WTC11 (cell line): ENCODE data around the gene RYR1. TPM values are rescaled to one million over a fixed set of nuclear protein-coding genes. Genes with fewer than 3 reads are reported as not detected.

Experiments
- ATAC-seq: fragments of 200-7000 bp; cut with Tn5 transposase; 2 replicates; pipeline ENCODE4 v1.10.0; 2021; ENCODE audit warnings: mild to moderate bottlenecking, moderate library complexity
- CTCF ChIA-PET: fragments of 300-600 bp; sonication (Branson Sonifier 250); formaldehyde crosslinking; loops from one replicate; lab custom pipeline; 2021; ENCODE audit warnings: antibody characterized with exemption; lab: Charles Lee
- POLR2A ChIA-PET: fragments of 350-600 bp; sonication (Branson Sonifier 250); formaldehyde crosslinking; loops from one replicate; lab custom pipeline; 2021; ENCODE audit warnings: antibody characterized with exemption; lab: Charles Lee
- DNase-seq: peaks from one replicate; pipeline ENCODE4 v3.0.0; 2021; ENCODE audit warnings: low spot score
- H3K27ac Mint-ChIP-seq: 2 replicates; pipeline ENCODE4 v1.8.0; 2021; ENCODE audit warnings: mixed read lengths
- H3K27me3 Mint-ChIP-seq: 2 replicates; pipeline ENCODE4 v1.8.0; 2021; ENCODE audit warnings: low read depth, mild to moderate bottlenecking, moderate library complexity, mixed read lengths
- H3K36me3 Mint-ChIP-seq: 2 replicates; pipeline ENCODE4 v1.8.0; 2021; ENCODE audit warnings: mixed read lengths
- H3K4me1 Mint-ChIP-seq: 2 replicates; pipeline ENCODE4 v1.8.0; 2022; ENCODE audit warnings: mixed read lengths
- H3K4me3 Mint-ChIP-seq: 2 replicates; pipeline ENCODE4 v1.8.0; 2021; ENCODE audit warnings: mild to moderate bottlenecking, moderate library complexity, mixed read lengths
- H3K9me3 Mint-ChIP-seq: 2 replicates; pipeline ENCODE4 v1.8.0; 2021; ENCODE audit warnings: mixed read lengths
- AFF4 ChIP-seq: sonication (generic); formaldehyde crosslinking; IDR thresholded peaks from 2 replicates; pipeline ENCODE4 v1.8.1; 2023; ENCODE audit warnings: mild to moderate bottlenecking, missing genetic modification reagents, borderline replicate concordance
- E2F1 ChIP-seq: sonication (generic); formaldehyde crosslinking; IDR thresholded peaks from 2 replicates; pipeline ENCODE4 v1.8.0; 2022; ENCODE audit warnings: mild to moderate bottlenecking, missing genetic modification reagents
- E2F4 ChIP-seq: sonication (generic); formaldehyde crosslinking; IDR thresholded peaks from 2 replicates; pipeline ENCODE4 v1.8.1; 2022; ENCODE audit warnings: low read depth, mild to moderate bottlenecking, moderate library complexity, missing genetic modification reagents, borderline replicate concordance
- E2F5 ChIP-seq: sonication (generic); formaldehyde crosslinking; IDR thresholded peaks from 2 replicates; pipeline ENCODE4 v1.8.1; 2022; ENCODE audit warnings: mild to moderate bottlenecking, moderate library complexity, missing genetic modification reagents
- ESRRA ChIP-seq: sonication (generic); formaldehyde crosslinking; IDR thresholded peaks from 2 replicates; pipeline ENCODE4 v1.8.1; 2022; ENCODE audit warnings: mild to moderate bottlenecking, missing genetic modification reagents, borderline replicate concordance
- GRHL2 ChIP-seq: fragments of 250-450 bp; sonication (Bioruptor Pico); IDR thresholded peaks from 2 replicates; pipeline ENCODE4 v1.8.0; 2022; ENCODE audit warnings: mild to moderate bottlenecking, moderate library complexity; ENCODE audit not compliant: insufficient replicate concordance, severe bottlenecking
- IRF1 ChIP-seq: sonication (generic); formaldehyde crosslinking; IDR thresholded peaks from 2 replicates; pipeline ENCODE4 v1.8.0; 2023; ENCODE audit warnings: missing genetic modification reagents
- NR2C2 ChIP-seq: sonication (generic); formaldehyde crosslinking; IDR thresholded peaks from 2 replicates; pipeline ENCODE4 v1.8.0; 2022; ENCODE audit warnings: mild to moderate bottlenecking, missing genetic modification reagents
- PRDM15 ChIP-seq: sonication (generic); formaldehyde crosslinking; IDR thresholded peaks from 2 replicates; pipeline ENCODE4 v1.8.0; 2022; ENCODE audit warnings: missing genetic modification reagents
- RELA ChIP-seq: sonication (generic); formaldehyde crosslinking; IDR thresholded peaks from 2 replicates; pipeline ENCODE4 v1.8.1; 2022; ENCODE audit warnings: missing genetic modification reagents, mild to moderate bottlenecking, borderline replicate concordance
- TEAD4 ChIP-seq: sonication (generic); formaldehyde crosslinking; IDR thresholded peaks from 2 replicates; pipeline ENCODE4 v1.8.0; 2022; ENCODE audit warnings: mild to moderate bottlenecking, missing genetic modification reagents
- TP53 ChIP-seq: sonication (generic); formaldehyde crosslinking; IDR thresholded peaks from 2 replicates; pipeline ENCODE4 v1.8.1; 2023; ENCODE audit warnings: mild to moderate bottlenecking, missing genetic modification reagents
- ZBTB21 ChIP-seq: sonication (generic); formaldehyde crosslinking; IDR thresholded peaks from 2 replicates; pipeline ENCODE4 v1.8.1; 2023; ENCODE audit warnings: mild to moderate bottlenecking, missing genetic modification reagents, borderline replicate concordance
- ZNF232 ChIP-seq: sonication (generic); formaldehyde crosslinking; IDR thresholded peaks from 2 replicates; pipeline ENCODE4 v1.8.0; 2022; ENCODE audit warnings: mild to moderate bottlenecking, missing genetic modification reagents
- total RNA-seq: library from RNA; stranded (reverse); gene quantifications from 3 replicates; pipeline ENCODE4 v1.2.3, GENCODE V29; 2021
- TF ChIP-seq, protein P1 (sequence below): fragments of 250-450 bp; sonication (Bioruptor Pico); IDR thresholded peaks from 2 replicates; pipeline ENCODE4 v1.8.0; 2021; ENCODE audit warnings: mild to moderate bottlenecking
- TF ChIP-seq, protein P2 (sequence below): sonication (generic); formaldehyde crosslinking; IDR thresholded peaks from 2 replicates; pipeline ENCODE4 v1.8.0; 2022; ENCODE audit warnings: mild to moderate bottlenecking, missing genetic modification reagents

The RYR1 gene
- total RNA-seq, 1 experiment from 2014 or later, result 24.2 TPM

DNA sequence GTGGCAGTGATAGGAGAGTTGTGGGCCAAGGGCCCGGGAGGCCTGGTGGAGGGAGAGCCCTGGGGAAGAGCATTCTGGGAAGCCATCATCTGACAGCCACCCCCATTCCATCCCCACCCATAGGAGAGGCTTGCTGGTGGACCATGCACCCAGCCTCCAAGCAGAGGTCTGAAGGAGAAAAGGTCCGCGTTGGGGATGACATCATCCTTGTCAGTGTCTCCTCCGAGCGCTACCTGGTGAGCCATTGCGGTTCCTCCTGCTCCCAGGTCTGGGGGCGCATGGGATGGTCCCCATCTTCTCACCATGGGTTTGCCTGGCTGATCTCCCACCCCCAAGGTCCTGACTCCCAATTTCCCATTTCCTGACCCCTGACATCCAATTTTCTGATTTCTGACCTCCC lies 10.5 kb downstream of the RYR1 start:
- Mint-ChIP-seq H3K4me3 (no peak overlapping the region), H3K4me1 (peaks cover 13% of the 10 kb centered on the region), H3K27ac (no peak overlapping the region), H3K36me3 (peaks cover 33% of the 10 kb centered on the region), H3K9me3 (no peaks in the 10 kb centered on the region), H3K27me3 (no peaks in the 10 kb centered on the region)
- DNase-seq (no peak), ATAC-seq (no peak)
- TF ChIP-seq ZBTB21 (CRISPR knock-in tag) (no peak), PRDM15 (CRISPR knock-in tag) (no peak), E2F4 (CRISPR knock-in tag) (no peak), IRF1 (CRISPR knock-in tag) (no peak), TEAD4 (no peak), AFF4 (CRISPR knock-in tag) (no peak), E2F1 (CRISPR knock-in tag) (no peak), TP53 (CRISPR knock-in tag) (no peak), ESRRA (CRISPR knock-in tag) (no peak), E2F5 (CRISPR knock-in tag) (no peak), ZNF232 (CRISPR knock-in tag) (no peak), RELA (CRISPR knock-in tag) (no peak), NR2C2 (CRISPR knock-in tag) (no peak), GRHL2 (CRISPR knock-in tag) (no peak)
- TF ChIP-seq, protein P1, sequence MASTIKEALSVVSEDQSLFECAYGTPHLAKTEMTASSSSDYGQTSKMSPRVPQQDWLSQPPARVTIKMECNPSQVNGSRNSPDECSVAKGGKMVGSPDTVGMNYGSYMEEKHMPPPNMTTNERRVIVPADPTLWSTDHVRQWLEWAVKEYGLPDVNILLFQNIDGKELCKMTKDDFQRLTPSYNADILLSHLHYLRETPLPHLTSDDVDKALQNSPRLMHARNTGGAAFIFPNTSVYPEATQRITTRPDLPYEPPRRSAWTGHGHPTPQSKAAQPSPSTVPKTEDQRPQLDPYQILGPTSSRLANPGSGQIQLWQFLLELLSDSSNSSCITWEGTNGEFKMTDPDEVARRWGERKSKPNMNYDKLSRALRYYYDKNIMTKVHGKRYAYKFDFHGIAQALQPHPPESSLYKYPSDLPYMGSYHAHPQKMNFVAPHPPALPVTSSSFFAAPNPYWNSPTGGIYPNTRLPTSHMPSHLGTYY (CRISPR knock-in tag), result no peak
- TF ChIP-seq, protein P2, sequence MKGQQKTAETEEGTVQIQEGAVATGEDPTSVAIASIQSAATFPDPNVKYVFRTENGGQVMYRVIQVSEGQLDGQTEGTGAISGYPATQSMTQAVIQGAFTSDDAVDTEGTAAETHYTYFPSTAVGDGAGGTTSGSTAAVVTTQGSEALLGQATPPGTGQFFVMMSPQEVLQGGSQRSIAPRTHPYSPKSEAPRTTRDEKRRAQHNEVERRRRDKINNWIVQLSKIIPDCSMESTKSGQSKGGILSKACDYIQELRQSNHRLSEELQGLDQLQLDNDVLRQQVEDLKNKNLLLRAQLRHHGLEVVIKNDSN (CRISPR knock-in tag), result no peak
- POLR2A ChIA-PET, result no interaction called here
- CTCF ChIA-PET, result no interaction called here
